HEK293 (cell line): ENCODE data around the gene METTL23.

Experiments used
- HOXA7 ChIP-seq: sonication (generic); formaldehyde crosslinking; IDR thresholded peaks from 2 replicates; pipeline ENCODE4 v1.8.1; 2022; ENCODE audit warnings: missing genetic modification reagents, borderline replicate concordance
- RBAK ChIP-seq: fragments of 450-650 bp; formaldehyde crosslinking; IDR thresholded peaks from 2 replicates; pipeline ENCODE4 v1.5.1; 2016; ENCODE audit warnings: missing biosample characterization, missing genetic modification characterization
- YY1 ChIP-seq: fragments of 450-650 bp; formaldehyde crosslinking; IDR thresholded peaks from 2 replicates; pipeline ENCODE4 v1.5.1; 2018; ENCODE audit warnings: missing biosample characterization, missing genetic modification characterization
- ZNF10 ChIP-seq: fragments of 450-650 bp; formaldehyde crosslinking; IDR thresholded peaks from 2 replicates; pipeline ENCODE4 v1.5.1; 2017; ENCODE audit warnings: missing biosample characterization, missing genetic modification characterization
- ZNF2 ChIP-seq: fragments of 450-650 bp; formaldehyde crosslinking; IDR thresholded peaks from 2 replicates; pipeline ENCODE4 v1.5.1; 2016; ENCODE audit warnings: missing biosample characterization, missing genetic modification characterization
- ZNF423 ChIP-seq: fragments of 450-650 bp; formaldehyde crosslinking; IDR thresholded peaks from 2 replicates; pipeline ENCODE4 v1.5.1; 2016; ENCODE audit warnings: missing biosample characterization, missing genetic modification characterization
- ZNF561 ChIP-seq: fragments of 450-650 bp; IDR thresholded peaks from 2 replicates; pipeline ENCODE4 v1.5.1; 2018; ENCODE audit warnings: missing biosample characterization, missing genetic modification characterization, borderline replicate concordance
- ZNF837 ChIP-seq: fragments of 450-650 bp; formaldehyde crosslinking; IDR thresholded peaks from 2 replicates; pipeline ENCODE4 v1.5.1; 2016; ENCODE audit warnings: missing biosample characterization, missing genetic modification characterization
- TF ChIP-seq, protein P1 (sequence below): fragments of 450-650 bp; formaldehyde crosslinking; IDR thresholded peaks from 2 replicates; pipeline ENCODE4 v1.5.1; 2016; ENCODE audit warnings: missing biosample characterization, missing genetic modification characterization
- TF ChIP-seq, protein P2 (sequence below): sonication (generic); formaldehyde crosslinking; IDR thresholded peaks from 2 replicates; pipeline ENCODE4 v1.8.1; 2022; ENCODE audit warnings: mild to moderate bottlenecking, moderate library complexity, missing genetic modification reagents
- TF ChIP-seq, protein P3 (sequence below): fragments of 450-650 bp; formaldehyde crosslinking; IDR thresholded peaks from 2 replicates; pipeline ENCODE4 v1.5.1; 2016; ENCODE audit warnings: missing biosample characterization, missing genetic modification characterization

DNA sequence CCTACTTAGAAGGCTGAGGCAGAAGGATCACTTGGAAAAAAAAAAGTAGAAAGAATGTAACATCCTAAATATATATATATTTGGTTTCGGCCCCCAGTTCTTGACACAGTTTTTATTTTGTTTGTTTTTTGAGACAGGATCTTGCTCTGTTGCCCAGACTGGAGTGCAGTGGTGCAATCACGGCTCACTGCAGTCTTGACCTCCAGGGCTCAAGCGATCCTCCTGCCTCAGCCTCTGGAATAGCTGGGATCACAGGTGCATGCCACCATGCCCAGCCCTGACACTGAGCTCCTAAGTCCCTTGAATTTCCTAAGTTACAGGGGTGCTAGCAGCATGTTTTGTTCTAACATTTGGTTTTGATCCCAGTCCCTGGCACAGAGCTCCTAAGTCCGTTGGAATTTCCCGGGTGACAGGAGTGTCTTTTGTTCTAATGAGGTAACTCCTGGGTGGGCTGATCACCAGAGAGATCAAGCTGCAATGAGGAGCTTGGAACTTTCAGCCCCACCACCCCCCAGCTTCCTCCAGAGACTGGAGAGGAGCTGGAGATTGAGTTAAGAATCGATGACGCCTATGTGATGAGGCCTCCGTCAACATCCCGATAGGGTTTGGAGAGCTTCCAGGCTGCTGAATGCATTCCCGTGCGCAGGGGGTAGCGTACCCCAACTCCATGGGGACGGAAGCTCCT lies 35.9 kb upstream of the METTL23 start:
- TF ChIP-seq RBAK (tag by site-specific recombination) (no peak), YY1 (tag by site-specific recombination) (no peak), ZNF2 (tag by site-specific recombination) (no peak), ZNF561 (no peak), ZNF423 (tag by site-specific recombination) (no peak), HOXA7 (CRISPR knock-in tag) (no peak), ZNF837 (no peak), ZNF10 (no peak)
- TF ChIP-seq, protein P1, sequence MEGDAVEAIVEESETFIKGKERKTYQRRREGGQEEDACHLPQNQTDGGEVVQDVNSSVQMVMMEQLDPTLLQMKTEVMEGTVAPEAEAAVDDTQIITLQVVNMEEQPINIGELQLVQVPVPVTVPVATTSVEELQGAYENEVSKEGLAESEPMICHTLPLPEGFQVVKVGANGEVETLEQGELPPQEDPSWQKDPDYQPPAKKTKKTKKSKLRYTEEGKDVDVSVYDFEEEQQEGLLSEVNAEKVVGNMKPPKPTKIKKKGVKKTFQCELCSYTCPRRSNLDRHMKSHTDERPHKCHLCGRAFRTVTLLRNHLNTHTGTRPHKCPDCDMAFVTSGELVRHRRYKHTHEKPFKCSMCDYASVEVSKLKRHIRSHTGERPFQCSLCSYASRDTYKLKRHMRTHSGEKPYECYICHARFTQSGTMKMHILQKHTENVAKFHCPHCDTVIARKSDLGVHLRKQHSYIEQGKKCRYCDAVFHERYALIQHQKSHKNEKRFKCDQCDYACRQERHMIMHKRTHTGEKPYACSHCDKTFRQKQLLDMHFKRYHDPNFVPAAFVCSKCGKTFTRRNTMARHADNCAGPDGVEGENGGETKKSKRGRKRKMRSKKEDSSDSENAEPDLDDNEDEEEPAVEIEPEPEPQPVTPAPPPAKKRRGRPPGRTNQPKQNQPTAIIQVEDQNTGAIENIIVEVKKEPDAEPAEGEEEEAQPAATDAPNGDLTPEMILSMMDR = no peak
- TF ChIP-seq, protein P2, sequence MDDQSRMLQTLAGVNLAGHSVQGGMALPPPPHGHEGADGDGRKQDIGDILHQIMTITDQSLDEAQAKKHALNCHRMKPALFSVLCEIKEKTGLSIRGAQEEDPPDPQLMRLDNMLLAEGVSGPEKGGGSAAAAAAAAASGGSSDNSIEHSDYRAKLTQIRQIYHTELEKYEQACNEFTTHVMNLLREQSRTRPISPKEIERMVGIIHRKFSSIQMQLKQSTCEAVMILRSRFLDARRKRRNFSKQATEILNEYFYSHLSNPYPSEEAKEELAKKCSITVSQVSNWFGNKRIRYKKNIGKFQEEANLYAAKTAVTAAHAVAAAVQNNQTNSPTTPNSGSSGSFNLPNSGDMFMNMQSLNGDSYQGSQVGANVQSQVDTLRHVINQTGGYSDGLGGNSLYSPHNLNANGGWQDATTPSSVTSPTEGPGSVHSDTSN (CRISPR knock-in tag) = no peak
- TF ChIP-seq, protein P3, sequence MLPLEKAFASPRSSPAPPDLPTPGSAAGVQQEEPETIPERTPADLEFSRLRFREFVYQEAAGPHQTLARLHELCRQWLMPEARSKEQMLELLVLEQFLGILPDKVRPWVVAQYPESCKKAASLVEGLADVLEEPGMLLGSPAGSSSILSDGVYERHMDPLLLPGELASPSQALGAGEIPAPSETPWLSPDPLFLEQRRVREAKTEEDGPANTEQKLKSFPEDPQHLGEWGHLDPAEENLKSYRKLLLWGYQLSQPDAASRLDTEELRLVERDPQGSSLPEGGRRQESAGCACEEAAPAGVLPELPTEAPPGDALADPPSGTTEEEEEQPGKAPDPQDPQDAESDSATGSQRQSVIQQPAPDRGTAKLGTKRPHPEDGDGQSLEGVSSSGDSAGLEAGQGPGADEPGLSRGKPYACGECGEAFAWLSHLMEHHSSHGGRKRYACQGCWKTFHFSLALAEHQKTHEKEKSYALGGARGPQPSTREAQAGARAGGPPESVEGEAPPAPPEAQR (tag by site-specific recombination) = no peak
